HepG2 (cell line): ENCODE measurements around the gene RANBP3. TPM values are rescaled to one million over a fixed set of nuclear protein-coding genes. Genes with fewer than 3 reads are reported as not detected.

ENCODE experiments used
- BORCS8-MEF2B ChIP-seq: sonication (generic); formaldehyde crosslinking; IDR thresholded peaks from 2 replicates; pipeline ENCODE4 v1.8.0; 2022; ENCODE audit warnings: mild to moderate bottlenecking, missing genetic modification reagents
- CBX5 ChIP-seq: sonication (generic); formaldehyde crosslinking; IDR thresholded peaks from 2 replicates; pipeline ENCODE4 v1.4.0; 2020; ENCODE audit warnings: missing genetic modification reagents, borderline replicate concordance
- FOSL2 ChIP-seq: sonication (generic); formaldehyde crosslinking; IDR thresholded peaks from 2 replicates; pipeline ENCODE4 v1.4.0; 2020; ENCODE audit warnings: missing genetic modification reagents
- GFI1 ChIP-seq: sonication (generic); formaldehyde crosslinking; IDR thresholded peaks from 2 replicates; pipeline ENCODE4 v1.5.0; 2020; ENCODE audit warnings: missing genetic modification reagents, mild to moderate bottlenecking, borderline replicate concordance
- HNRNPK ChIP-seq: fragments of 200-400 bp; formaldehyde crosslinking; IDR thresholded peaks from 2 replicates; pipeline ENCODE4 v1.6.1; 2018; ENCODE audit warnings: low read length, low read depth, moderate library complexity, mild to moderate bottlenecking; ENCODE audit not compliant: poor library complexity, severe bottlenecking
- ISX ChIP-seq: sonication (generic); formaldehyde crosslinking; conservative IDR thresholded peaks from 2 replicates; pipeline ENCODE4 v1.5.0; 2020; ENCODE audit warnings: missing genetic modification reagents
- JUN ChIP-seq: sonication (generic); formaldehyde crosslinking; IDR thresholded peaks from 2 replicates; pipeline ENCODE4 v1.4.0; 2020; ENCODE audit warnings: mild to moderate bottlenecking, missing genetic modification reagents
- KLF11 ChIP-seq: IDR thresholded peaks from 2 replicates; pipeline ENCODE4 v1.6.1; 2016; ENCODE audit warnings: missing compliant biosample characterization
- KLF9 ChIP-seq: IDR thresholded peaks from 2 replicates; pipeline ENCODE4 v1.6.1; 2016; ENCODE audit warnings: low read depth
- MBD4 ChIP-seq: IDR thresholded peaks from 2 replicates; pipeline ENCODE4 v1.6.1; 2012; ENCODE audit warnings: low read length, inconsistent platforms, borderline replicate concordance
- MEIS2 ChIP-seq: sonication (generic); formaldehyde crosslinking; IDR thresholded peaks from 2 replicates; pipeline ENCODE4 v1.9.0; 2021; ENCODE audit warnings: mild to moderate bottlenecking, missing genetic modification reagents
- TBP ChIP-seq: sonication (generic); formaldehyde crosslinking; IDR thresholded peaks from 2 replicates; pipeline ENCODE4 v1.5.0; 2020; ENCODE audit warnings: missing genetic modification reagents
- TRIM24 ChIP-seq: sonication (generic); formaldehyde crosslinking; IDR thresholded peaks from 2 replicates; pipeline ENCODE4 v1.8.0; 2022; ENCODE audit warnings: mild to moderate bottlenecking, missing genetic modification reagents
- ZBTB7B ChIP-seq: sonication (generic); formaldehyde crosslinking; IDR thresholded peaks from 2 replicates; pipeline ENCODE4 v1.4.0; 2020; ENCODE audit warnings: missing genetic modification reagents
- ZBTB8A ChIP-seq: sonication (generic); formaldehyde crosslinking; IDR thresholded peaks from 2 replicates; pipeline ENCODE4 v1.4.0; 2020; ENCODE audit warnings: mild to moderate bottlenecking, low read depth, missing genetic modification reagents, borderline replicate concordance
- ZIK1 ChIP-seq: sonication (generic); formaldehyde crosslinking; IDR thresholded peaks from 2 replicates; pipeline ENCODE4 v1.5.0; 2020; ENCODE audit warnings: mild to moderate bottlenecking, low read depth, missing genetic modification reagents, borderline replicate concordance
- ZNF263 ChIP-seq: sonication (generic); formaldehyde crosslinking; IDR thresholded peaks from 2 replicates; pipeline ENCODE4 v1.4.0; 2020; ENCODE audit warnings: missing genetic modification reagents
- ZNF354B ChIP-seq: sonication (generic); formaldehyde crosslinking; IDR thresholded peaks from 2 replicates; pipeline ENCODE4 v1.8.0; 2022; ENCODE audit warnings: mild to moderate bottlenecking, missing genetic modification reagents
- ZNF569 ChIP-seq: sonication (generic); formaldehyde crosslinking; IDR thresholded peaks from 2 replicates; pipeline ENCODE4 v1.5.0; 2020; ENCODE audit warnings: mild to moderate bottlenecking, missing genetic modification reagents, moderate library complexity, borderline replicate concordance
- ZNF781 ChIP-seq: sonication (generic); formaldehyde crosslinking; IDR thresholded peaks from 2 replicates; pipeline ENCODE4 v1.5.1; 2020; ENCODE audit warnings: borderline replicate concordance, mild to moderate bottlenecking, missing genetic modification reagents; ENCODE audit errors: not compliant biosample characterization
- ZNF850 ChIP-seq: sonication (generic); formaldehyde crosslinking; conservative IDR thresholded peaks from 2 replicates; pipeline ENCODE4 v1.9.0; 2021; ENCODE audit warnings: mild to moderate bottlenecking, missing genetic modification reagents
- ZNF891 ChIP-seq: sonication (generic); formaldehyde crosslinking; IDR thresholded peaks from 2 replicates; pipeline ENCODE4 v1.5.0; 2020; ENCODE audit warnings: mild to moderate bottlenecking, missing genetic modification reagents
- polyA plus RNA-seq, 8 experiments: library from polyadenylated mRNA; depleted of rRNA in 3 of 8; stranded (reverse) in 7 of 8; unstranded in 1 of 8; fragments of >200 nt; fragmentation: Illumina TruSeq in 4 of 8; extraction: Trizol in 4 of 8; gene quantifications; 2 replicates each; pipeline versions ENCODE4 v1.2.1 to v1.2.3, GENCODE V29; 2011 to 2016; ENCODE audit warnings: low read depth in 4 of 8, missing spikeins in 1 of 8, mixed read lengths in 1 of 8; ENCODE audit not compliant: insufficient read depth in 1 of 8
- total RNA-seq, 5 experiments: library from RNA; depleted of rRNA; stranded (reverse); fragments of >200 nt; fragmentation: Illumina TruSeq; extraction: Trizol; gene quantifications; 2 replicates each; pipeline ENCODE4 v1.2.3, GENCODE V29; 2016; ENCODE audit warnings: low read depth in 1 of 5
- TF ChIP-seq, protein P1 (sequence below): sonication (generic); formaldehyde crosslinking; conservative IDR thresholded peaks from 2 replicates; pipeline ENCODE4 v1.8.0; 2022; ENCODE audit warnings: missing genetic modification reagents
- TF ChIP-seq, protein P2 (sequence below): sonication (generic); formaldehyde crosslinking; IDR thresholded peaks from 2 replicates; pipeline ENCODE4 v1.5.0; 2020; ENCODE audit warnings: missing genetic modification reagents
- TF ChIP-seq, protein P3 (sequence below), 2 experiments: sonication (generic) in 1 of 2; formaldehyde crosslinking in 1 of 2; IDR thresholded peaks; 2 replicates each; pipeline versions ENCODE4 v1.4.0 to v1.6.1; 2016 to 2020; ENCODE audit warnings: borderline replicate concordance in 1 of 2, low read depth in 1 of 2, mild to moderate bottlenecking in 1 of 2, missing genetic modification reagents in 1 of 2

Gene RANBP3
- total and polyA plus RNA-seq, 2 of the 13 experiments (the other 11 are each of a cell fraction or from before 2014, with no cell fraction given) = 39.5 to 149 TPM

DNA sequence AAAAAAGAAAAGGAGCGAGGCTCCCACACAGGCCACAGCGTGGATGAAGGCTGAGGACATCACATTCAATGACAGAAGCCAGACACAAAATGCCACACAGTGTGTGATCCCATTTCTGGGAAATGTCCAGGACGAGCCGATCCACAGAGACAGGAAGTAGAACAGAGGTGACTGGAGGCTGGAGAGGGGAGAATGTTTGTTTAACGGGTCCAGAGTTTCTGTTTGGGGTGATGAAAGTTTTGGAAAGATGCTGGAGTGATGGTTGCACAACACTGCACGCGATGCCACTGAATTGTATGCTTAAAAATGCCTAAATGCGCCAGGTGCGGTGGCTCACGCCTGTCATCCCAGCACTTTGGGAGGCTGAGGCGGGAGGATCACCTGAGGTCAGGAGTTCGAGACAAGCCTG lies 107.0 kb downstream of the RANBP3 start (continued):
- TF ChIP-seq, protein P1, sequence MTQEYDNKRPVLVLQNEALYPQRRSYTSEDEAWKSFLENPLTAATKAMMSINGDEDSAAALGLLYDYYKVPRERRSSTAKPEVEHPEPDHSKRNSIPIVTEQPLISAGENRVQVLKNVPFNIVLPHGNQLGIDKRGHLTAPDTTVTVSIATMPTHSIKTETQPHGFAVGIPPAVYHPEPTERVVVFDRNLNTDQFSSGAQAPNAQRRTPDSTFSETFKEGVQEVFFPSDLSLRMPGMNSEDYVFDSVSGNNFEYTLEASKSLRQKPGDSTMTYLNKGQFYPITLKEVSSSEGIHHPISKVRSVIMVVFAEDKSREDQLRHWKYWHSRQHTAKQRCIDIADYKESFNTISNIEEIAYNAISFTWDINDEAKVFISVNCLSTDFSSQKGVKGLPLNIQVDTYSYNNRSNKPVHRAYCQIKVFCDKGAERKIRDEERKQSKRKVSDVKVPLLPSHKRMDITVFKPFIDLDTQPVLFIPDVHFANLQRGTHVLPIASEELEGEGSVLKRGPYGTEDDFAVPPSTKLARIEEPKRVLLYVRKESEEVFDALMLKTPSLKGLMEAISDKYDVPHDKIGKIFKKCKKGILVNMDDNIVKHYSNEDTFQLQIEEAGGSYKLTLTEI (CRISPR knock-in tag) = no peak
- TF ChIP-seq MEIS2 (CRISPR knock-in tag) (peak; percentile 83; the same call in 1 of the 2 replicates), ZBTB7B (CRISPR knock-in tag) (peak; percentile 82; the same call in 1 of the 2 replicates), ZBTB8A (no peak), MBD4 (no peak), HNRNPK (no peak), GFI1 (CRISPR knock-in tag) (peak; percentile 36; the same call in 1 of the 2 replicates), ZNF891 (no peak), FOSL2 (CRISPR knock-in tag) (peak; percentile 89), ZIK1 (peak; percentile 62; the same call in 1 of the 2 replicates), ZNF781 (CRISPR knock-in tag) (peak; percentile 57), KLF9 (peak; percentile 83; the same call in 1 of the 2 replicates), JUN (CRISPR knock-in tag) (peak; percentile 65; the same call in 1 of the 2 replicates), CBX5 (CRISPR knock-in tag) (peak; percentile 99), ZNF569 (CRISPR knock-in tag) (no peak), ZNF263 (peak; percentile 53), ZNF850 (CRISPR knock-in tag) (no peak), TRIM24 (CRISPR knock-in tag) (peak; percentile 93), BORCS8-MEF2B (0 out of 2 replicates have a peak, but pooled peaks have one; percentile 29), ZNF354B (CRISPR knock-in tag) (no peak), KLF11 (CRISPR knock-in tag) (peak; percentile 78; the same call in 1 of the 2 replicates), TBP (CRISPR knock-in tag) (no peak), ISX (CRISPR knock-in tag) (no peak)
- TF ChIP-seq, protein P2, sequence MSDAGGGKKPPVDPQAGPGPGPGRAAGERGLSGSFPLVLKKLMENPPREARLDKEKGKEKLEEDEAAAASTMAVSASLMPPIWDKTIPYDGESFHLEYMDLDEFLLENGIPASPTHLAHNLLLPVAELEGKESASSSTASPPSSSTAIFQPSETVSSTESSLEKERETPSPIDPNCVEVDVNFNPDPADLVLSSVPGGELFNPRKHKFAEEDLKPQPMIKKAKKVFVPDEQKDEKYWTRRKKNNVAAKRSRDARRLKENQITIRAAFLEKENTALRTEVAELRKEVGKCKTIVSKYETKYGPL (CRISPR knock-in tag) = no peak
- TF ChIP-seq, protein P3, sequence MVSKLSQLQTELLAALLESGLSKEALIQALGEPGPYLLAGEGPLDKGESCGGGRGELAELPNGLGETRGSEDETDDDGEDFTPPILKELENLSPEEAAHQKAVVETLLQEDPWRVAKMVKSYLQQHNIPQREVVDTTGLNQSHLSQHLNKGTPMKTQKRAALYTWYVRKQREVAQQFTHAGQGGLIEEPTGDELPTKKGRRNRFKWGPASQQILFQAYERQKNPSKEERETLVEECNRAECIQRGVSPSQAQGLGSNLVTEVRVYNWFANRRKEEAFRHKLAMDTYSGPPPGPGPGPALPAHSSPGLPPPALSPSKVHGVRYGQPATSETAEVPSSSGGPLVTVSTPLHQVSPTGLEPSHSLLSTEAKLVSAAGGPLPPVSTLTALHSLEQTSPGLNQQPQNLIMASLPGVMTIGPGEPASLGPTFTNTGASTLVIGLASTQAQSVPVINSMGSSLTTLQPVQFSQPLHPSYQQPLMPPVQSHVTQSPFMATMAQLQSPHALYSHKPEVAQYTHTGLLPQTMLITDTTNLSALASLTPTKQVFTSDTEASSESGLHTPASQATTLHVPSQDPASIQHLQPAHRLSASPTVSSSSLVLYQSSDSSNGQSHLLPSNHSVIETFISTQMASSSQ (IDR thresholded peaks at IDR 0.05; ENCODE audit: low read depth) = peak; percentile 63
- TF ChIP-seq, protein P3 (CRISPR knock-in tag; IDR thresholded peaks at IDR 0.05; ENCODE audit: borderline replicate concordance) = peak; percentile 87
